Lower leg skin (tissue), 3 donors: ENCODE results near the gene PMM2.

Experiments used
- CTCF ChIP-seq, 3 donors: fragments of 450-650 bp; IDR thresholded peaks; one replicate each; pipeline ENCODE4 v1.5.1; 2016; ENCODE audit warnings: antibody characterized with exemption in 3 of 3, mild to moderate bottlenecking in 3 of 3, moderate library complexity in 2 of 3
- POLR2A ChIP-seq, 2 donors: fragments of 450-650 bp; IDR thresholded peaks; one replicate each; pipeline ENCODE4 v1.6.1; 2016 to 2017; ENCODE audit warnings: antibody characterized with exemption in 2 of 2, mild to moderate bottlenecking in 1 of 2, moderate library complexity in 1 of 2

- TF ChIP-seq CTCF (IDR thresholded peaks at IDR 0.05) (no peak), POLR2A (IDR thresholded peaks at IDR 0.05) (no peak)
Observed at GRCh38 chr16:8776129-8776584, 21.5 kb upstream of the PMM2 start.
